Upper lobe of right lung (tissue), 1 donor: ENCODE results near the gene CCNE1. TPM values are rescaled to one million over a fixed set of nuclear protein-coding genes. Genes with fewer than 3 reads are reported as not detected.

Experiments used
- ATAC-seq: fragments of 200-7000 bp; cut with Tn5 transposase; one replicate; pipeline ENCODE4 v1.9.1; 2020; ENCODE audit warnings: mild to moderate bottlenecking, moderate library complexity
- DNase-seq: peaks from one replicate; pipeline ENCODE4 v3.0.0-alpha.2; 2020
- H3K27ac ChIP-seq: fragments of 200-600 bp; one replicate; pipeline ENCODE4 v1.8.0; 2022
- H3K27me3 ChIP-seq: fragments of 200-600 bp; one replicate; pipeline ENCODE4 v1.8.0; 2022; ENCODE audit warnings: mild to moderate bottlenecking
- H3K36me3 ChIP-seq: fragments of 200-600 bp; one replicate; pipeline ENCODE4 v1.8.0; 2022
- H3K4me1 ChIP-seq: fragments of 200-600 bp; one replicate; pipeline ENCODE4 v1.8.0; 2022
- H3K4me3 ChIP-seq: fragments of 200-600 bp; one replicate; pipeline ENCODE4 v1.8.0; 2022; ENCODE audit warnings: mild to moderate bottlenecking
- H3K9me3 ChIP-seq: fragments of 200-600 bp; one replicate; pipeline ENCODE4 v1.8.0; 2022
- CTCF ChIP-seq: fragments of 200-600 bp; IDR thresholded peaks from one replicate; pipeline ENCODE4 v1.8.0; 2022; ENCODE audit warnings: antibody characterized with exemption
- intact Hi-C: fragments of 100-400 bp; cut with DNase I; formaldehyde crosslinking; loops from one replicate; pipeline ENCODE4 v1.11.0; 2022
- total RNA-seq: library from RNA; stranded (reverse); fragmentation: NEBNext Ultra II Directional; extraction: Animal tissue kit (Norgen Biotek cat#: 25700); gene quantifications from one replicate; pipeline ENCODE4 v1.2.1, GENCODE V29; 2021
- donor health status: DM: no; HTN: yes; CAD: no; lungs with severe emphysema.

The CCNE1 gene
- total RNA-seq, 1 donor from 2014 or later = 0.55 TPM

DNA sequence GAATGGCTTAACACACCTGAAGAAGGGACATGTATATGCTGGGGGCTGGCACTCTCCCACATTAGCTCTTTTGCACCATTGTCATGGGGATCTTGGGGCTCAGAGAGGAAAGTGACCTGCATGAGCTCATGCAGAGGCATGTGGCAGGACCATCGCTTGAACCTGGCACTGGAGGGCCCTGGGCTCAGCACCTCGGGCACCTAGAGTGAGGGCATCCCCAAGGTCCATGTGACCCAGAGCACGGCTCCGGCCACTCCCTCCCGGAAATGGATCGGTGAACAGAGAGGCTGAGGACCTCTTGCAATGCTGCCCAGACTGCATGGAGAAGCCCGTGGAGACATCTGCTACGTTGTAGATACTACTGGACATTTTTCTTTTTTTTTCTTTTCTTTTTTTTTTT, 38.6 kb upstream of the CCNE1 start:
- Histone ChIP-seq H3K36me3 (no peaks in the 10 kb centered on the region), H3K27me3 (no peaks in the 10 kb centered on the region), H3K4me3 (no peak overlapping the region), H3K9me3 (no peaks in the 10 kb centered on the region), H3K4me1 (no peaks in the 10 kb centered on the region), H3K27ac (no peak overlapping the region)
- intact Hi-C loops = no loop called here
- ATAC-seq = no peak
- TF ChIP-seq CTCF = no peak
- no peak for DNase-seq

- no peak for DNase-seq
- ATAC-seq = no peak
- intact Hi-C loops = no loop called here
- Histone ChIP-seq H3K36me3 (no peaks in the 10 kb centered on the region), H3K27me3 (no peaks in the 10 kb centered on the region), H3K27ac (no peak overlapping the region), H3K4me1 (no peaks in the 10 kb centered on the region), H3K4me3 (no peak overlapping the region), H3K9me3 (no peaks in the 10 kb centered on the region)
- no peak for TF ChIP-seq CTCF
Observed at GRCh38 chr19:29774126-29774525, 37.7 kb upstream of the CCNE1 start.

DNA sequence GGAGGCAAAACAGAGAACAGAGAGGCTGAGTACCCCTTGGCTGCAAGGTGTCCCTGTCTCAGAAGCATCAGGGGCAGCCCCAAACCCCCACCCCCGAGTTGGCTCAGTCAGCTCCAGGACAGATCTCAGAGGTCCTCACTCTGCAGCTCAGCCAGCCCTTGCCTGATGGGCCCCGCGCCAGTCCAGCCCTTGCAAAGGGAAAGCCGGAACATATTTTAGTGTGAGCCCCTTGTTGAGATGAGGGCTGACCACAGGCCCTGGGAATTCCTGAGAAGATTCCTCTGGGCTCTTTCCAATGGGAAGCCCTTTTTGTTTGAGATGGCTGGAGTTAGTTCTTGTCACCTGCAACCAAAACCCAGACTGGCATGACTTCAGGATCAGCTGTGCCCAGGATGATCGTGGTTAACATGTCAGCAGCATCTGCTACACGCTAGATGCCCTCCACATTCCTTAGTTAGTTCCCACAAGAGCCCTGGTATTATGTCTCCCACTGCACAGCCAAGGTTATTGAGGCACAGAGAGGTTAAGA, 33.9 kb upstream of the CCNE1 start:
- DNase-seq = no peak
- intact Hi-C loops = no loop called here
- Histone ChIP-seq H3K27me3 (no peaks in the 10 kb centered on the region), H3K9me3 (no peaks in the 10 kb centered on the region), H3K4me1 (no peaks in the 10 kb centered on the region), H3K27ac (no peak overlapping the region), H3K36me3 (no peaks in the 10 kb centered on the region), H3K4me3 (no peak overlapping the region)
- no peak for ATAC-seq
- no peak for TF ChIP-seq CTCF

GRCh38 chr19:29779921-29780320, 31.9 kb upstream of the CCNE1 start:
- no peak overlapping the region for H3K4me3 ChIP-seq
- no peaks in the 10 kb centered on the region for H3K9me3 ChIP-seq
- TF ChIP-seq CTCF = no peak
- ATAC-seq (no peak), DNase-seq (no peak)
- no peaks in the 10 kb centered on the region for H3K36me3 ChIP-seq
- H3K27ac ChIP-seq = no peak overlapping the region
- no peaks in the 10 kb centered on the region for H3K27me3 ChIP-seq
- intact Hi-C loops = no loop called here
- no peaks in the 10 kb centered on the region for H3K4me1 ChIP-seq

DNA sequence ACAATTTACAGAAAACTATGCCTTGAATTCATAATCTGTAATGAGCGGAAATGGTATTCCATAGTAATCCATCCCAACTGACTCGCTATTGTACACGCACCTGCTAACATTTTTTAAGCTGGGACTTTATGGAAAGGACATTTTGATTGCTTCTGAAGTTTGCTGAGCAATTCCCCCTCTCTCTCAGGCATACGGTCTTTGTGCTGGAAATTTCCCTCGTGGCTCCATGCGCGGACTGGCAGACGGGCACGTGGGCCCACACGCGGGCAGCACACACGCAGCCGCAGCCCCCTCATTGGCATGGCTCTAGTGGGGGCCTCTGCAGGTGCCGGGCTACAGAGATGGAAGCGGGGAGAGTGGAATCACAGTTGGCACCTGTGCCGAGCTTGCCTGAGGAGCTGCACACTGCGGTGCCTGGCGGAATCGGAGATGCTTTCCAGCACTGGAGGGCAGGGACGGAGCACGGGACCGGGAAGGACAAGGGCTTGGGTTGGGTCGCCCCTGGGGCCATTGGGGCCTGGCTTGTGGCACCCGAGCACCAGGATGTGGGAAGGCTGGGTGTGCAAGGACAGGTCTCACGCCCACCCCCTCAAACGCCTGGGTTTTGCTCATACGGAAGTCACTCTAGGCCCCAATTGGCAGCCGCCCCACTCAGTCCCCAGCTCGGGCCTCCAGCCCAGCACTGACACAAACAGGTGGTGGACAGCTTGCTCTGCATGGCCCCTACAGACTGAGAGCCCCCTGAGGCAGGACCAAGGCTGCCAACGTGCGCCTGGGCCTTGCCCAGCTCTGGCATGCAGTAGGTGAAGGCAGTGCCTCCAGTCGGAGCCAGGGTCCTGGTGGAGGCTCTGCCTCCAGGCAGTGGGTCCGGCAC, 30.2 kb upstream of the CCNE1 start:
- H3K36me3 ChIP-seq = no peaks in the 10 kb centered on the region
- no peak for ATAC-seq
- H3K27ac ChIP-seq = no peak overlapping the region
- intact Hi-C loops = no loop called here
- H3K27me3 ChIP-seq = no peaks in the 10 kb centered on the region
- H3K4me1 ChIP-seq = no peaks in the 10 kb centered on the region
- no peak overlapping the region for H3K4me3 ChIP-seq
- no peak for DNase-seq
- H3K9me3 ChIP-seq = no peaks in the 10 kb centered on the region
- TF ChIP-seq CTCF = no peak
